Measurements from ENCODE around the gene CCNY.

The CCNY gene

GRCh38 chr10:35356725-35357092 lies 20.4 kb downstream of the CCNY start:
- DNase-seq, result no peak

GRCh38 chr10:35359056-35359455 lies 22.7 kb downstream of the CCNY start:
- DNase-seq, result no peak

DNA sequence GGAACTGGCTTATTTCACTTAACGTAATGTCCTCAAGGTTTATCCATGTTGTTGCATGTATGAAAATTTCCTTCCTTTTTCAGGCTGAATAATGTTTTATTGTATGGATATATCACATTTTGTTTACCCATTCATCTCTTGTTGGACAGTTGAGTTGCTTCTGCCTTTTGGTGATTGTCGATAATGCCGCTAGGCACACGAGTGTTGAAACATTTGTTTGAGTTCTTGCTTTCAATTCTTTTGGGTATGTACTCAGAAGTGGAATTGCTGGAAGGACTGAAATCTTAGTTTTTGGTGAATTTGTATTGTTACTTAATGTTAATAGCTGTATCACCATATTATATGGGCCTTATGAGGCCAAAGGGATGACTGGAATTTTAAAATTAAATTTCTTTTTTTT lies 23.6 kb downstream of the CCNY start:
- no peak for DNase-seq

DNA sequence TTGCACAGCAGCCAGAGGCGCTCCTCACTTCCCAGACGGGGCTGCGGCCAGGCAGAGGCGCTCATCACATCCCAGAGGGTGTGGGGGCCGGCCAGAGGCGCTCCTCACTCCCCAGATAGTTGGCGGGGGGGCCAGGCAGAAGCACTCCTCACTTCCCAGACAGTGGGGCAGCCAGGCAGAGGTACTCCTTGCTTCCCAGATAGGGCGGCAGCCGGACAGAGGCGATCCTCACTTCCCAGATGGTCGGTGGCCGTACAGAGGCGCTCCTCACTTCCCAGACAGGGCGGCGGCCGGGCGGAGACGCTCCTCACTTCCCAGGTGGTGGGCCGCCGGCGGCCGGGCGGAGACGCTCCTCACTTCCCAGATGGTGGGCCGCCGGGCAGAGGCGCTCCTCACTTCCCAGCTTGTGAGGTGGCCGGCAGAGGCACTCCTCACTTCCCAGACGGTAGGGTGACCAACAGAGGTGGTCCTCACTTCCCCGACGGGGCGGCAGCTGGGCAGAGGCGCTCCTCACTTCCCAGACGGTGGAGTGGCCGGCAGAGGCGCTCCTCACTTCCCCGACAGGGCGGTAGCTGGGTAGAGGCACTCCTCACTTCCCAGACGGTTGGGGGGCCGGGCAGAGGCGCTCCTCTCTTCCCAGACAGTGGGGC lies 26.5 kb downstream of the CCNY start:
- no peak for DNase-seq

DNA sequence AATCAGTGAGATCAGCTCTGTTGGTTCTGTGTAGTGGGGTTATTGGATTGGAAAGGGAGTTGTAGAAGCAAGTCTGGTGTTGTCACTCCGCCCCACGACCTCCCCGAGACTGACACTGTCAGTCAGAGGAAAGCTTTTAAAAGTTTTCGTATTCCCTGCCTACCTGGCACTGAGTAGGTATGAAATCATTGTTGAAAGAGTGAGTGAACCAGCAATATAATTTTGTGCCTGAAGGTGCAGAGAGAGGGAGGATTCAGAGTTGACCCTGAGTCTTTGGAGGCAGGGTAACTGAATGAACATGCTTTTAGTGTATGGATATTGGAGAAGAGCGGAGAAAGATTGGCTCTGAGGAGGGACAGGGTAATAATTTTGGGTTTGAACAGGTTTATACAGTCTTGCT lies 27.3 kb downstream of the CCNY start:
- no peak for DNase-seq

DNA sequence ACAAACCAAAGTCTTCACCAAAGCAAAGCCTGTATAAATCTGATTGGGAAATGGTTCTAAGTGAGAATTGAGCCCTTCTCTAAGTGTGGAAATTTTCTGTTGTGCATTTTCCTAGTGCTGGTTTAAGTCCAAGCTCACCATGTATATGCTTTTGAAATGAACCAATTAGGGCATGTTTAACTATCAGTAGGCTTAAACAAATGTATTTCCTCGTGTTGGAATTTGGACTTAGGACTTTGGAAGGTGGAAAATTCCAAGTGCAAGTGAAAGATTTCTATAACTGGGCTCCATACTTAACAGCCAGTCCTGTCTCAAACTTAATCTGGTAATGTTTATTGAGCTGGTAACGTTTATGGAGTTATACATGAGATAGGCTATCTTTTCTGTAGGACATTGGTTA lies 28.5 kb downstream of the CCNY start:
- no peak for DNase-seq

DNA sequence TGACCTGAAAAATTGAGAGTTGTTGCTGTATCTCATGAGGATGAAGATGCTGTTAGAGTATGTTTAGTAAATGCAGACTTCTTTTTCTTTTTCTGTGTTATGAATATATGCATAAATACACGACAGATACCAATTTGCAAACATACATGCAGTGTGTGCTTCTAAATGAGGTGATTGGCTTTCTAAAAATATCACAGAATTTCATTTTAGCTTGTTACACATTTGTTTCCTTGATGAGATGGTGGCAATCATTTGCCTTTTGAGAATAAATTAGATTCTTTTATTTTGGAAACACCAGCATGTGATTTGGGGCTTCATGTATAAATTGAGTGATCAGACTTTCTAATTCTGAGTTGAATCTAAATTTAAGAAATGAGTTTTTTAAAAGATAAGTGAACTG lies 29.7 kb downstream of the CCNY start:
- no peak for DNase-seq

- DNase-seq, result no peak
These were observed 31.0 kb downstream of the CCNY start for GRCh38 chr10:35367107-35367859.

- DNase-seq, result no peak
These were observed 31.7 kb downstream of the CCNY start for GRCh38 chr10:35367982-35368381.

GRCh38 chr10:35368485-35369048 lies 32.3 kb downstream of the CCNY start:
- DNase-seq, result no peak

DNA sequence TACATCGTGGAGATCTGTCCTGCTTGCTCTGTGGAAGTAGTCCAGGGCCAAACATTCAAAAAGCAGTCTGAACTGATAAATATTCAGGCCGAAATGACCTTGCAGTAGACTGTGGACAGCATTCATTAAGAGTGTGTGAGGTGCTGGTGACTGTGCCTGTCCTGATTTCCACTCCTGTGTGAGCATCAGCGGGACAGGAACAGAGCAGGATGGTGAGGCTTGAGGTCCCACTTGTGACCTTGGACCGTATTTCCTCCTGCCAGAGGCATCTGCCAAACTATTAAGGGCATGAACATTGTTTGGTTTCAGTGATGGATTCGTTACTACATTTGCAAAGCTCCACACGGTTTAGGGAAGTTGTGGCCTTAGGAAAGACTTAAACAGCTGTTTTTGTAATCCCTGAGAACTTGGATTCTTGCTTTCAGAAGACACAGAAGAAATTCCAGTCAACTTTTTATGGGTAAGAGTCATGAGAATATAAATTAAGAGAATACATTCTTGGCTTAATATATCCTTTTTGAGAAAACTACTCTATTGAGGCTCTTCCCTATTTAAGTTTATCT lies 32.8 kb downstream of the CCNY start:
- DNase-seq, result peak; percentile 82

GRCh38 chr10:35371731-35372130 lies 35.4 kb downstream of the CCNY start:
- no peak for DNase-seq

DNA sequence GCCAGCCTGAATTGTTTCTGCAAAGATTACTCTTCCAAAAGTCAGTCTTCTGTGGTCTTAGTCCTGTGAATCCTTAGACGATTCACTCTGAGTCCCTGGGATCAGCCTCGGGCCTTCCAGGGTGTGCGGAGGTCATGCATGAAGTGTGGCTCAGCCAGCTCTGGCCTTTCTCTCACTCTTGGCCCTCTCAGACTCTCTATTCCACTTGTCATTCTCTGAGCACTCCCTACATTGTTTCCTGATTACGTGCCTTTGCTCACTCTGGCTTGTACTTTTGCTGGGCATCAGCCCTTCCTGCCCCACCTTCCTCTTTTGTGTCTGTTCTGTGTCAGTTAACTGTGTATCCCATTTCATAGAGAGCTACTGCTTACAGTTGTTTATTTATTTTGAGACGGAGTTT lies 36.0 kb downstream of the CCNY start:
- DNase-seq, result peak; percentile 16

DNA sequence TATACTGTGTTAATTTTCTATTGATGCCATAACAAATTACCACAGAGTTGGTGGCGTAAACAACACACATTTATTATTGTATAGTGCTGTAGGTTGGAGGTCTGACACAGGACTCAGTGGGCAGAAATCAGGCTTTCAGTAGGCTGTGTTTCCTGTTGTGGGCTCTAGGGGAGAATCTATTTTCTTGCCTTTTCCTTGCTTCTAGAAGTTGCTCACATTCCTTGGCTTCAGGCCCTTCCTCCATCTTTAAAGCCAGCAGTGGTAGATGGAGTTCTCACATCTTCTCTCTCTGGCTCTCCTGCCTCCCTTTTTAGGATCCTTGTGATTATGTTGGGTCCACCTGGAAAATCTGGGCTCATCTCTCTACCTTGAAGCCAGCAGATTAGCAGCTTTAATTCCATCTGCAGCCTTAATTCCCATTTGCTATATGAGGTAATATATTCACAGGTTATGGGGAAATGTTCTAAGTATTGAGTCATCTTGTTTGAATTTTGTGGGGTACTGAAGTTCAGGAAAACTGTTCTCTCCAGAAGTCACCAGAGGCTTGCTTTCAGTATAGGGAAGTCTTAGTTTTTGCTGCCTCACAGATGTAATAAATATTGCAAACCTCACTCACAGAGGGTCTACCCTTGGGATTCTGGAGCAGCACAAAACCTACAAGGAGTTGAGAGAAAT lies 38.9 kb downstream of the CCNY start:
- DNase-seq, result no peak

- no peak for DNase-seq
These were observed 40.9 kb downstream of the CCNY start for GRCh38 chr10:35377050-35377728.

- no peak for DNase-seq
These were observed 42.4 kb downstream of the CCNY start for GRCh38 chr10:35378541-35379210.

GRCh38 chr10:35379226-35380137 lies 43.2 kb downstream of the CCNY start:
- no peak for DNase-seq

DNA sequence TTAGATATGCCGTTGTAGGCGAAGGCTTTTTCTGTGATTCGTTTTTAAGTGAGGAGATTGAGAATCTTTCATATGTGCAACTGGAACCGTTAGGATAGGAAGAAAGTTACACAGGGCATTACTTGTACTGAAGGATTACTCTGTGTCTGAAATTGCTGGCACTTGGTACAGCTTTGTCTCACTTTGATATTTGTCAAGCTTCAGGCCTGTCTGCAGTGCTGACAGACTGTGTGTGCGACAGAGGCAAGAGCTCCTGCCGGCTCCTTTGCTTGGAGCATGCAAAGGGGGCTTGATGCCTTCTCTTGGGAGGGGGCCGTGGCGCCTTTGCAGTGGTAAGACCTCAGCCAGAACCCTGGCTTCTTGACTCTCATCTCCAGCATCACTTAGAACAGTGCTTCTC lies 45.8 kb downstream of the CCNY start:
- DNase-seq, result no peak

DNA sequence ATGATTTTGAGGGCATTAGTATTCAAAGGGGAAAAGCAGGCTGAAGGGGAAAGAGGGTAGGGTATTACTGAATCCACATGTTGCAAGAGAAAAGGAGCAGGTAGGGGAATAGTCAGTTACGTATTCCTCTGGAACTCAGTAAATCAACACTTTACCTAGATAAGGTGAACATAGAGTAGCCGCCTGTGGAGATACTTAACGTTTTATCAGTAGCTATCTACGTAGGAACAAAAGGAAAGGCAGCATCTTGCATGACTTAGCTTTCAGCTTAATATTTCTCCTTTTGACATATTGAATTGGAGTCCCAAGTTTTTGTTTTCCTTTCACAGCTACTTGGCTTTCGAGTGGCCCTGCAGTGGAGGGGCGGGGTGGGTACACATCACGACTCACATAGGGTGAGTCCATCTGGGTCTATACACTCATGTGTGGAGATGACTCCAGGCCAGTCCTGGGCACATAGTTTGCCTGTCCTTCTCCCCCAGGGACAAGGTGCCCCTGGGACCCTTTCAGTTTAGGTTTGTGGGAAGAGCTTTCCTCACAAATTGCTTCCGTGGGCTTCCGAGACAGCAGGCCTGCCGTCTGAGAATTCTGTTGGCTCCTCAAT lies 48.1 kb downstream of the CCNY start:
- DNase-seq, result no peak

GRCh38 chr10:35386594-35387174 lies 50.4 kb downstream of the CCNY start:
- no peak for DNase-seq

Measured in MV-4-11 (cell line).